Type B pancreatic cell (in vitro differentiated cells): ENCODE results near the gene GP9. TPM values are rescaled to one million over a fixed set of nuclear protein-coding genes. Genes with fewer than 3 reads are reported as not detected.

Experiments
- DNase-seq: peaks from one replicate; pipeline ENCODE4 v3.0.0; 2021; ENCODE audit warnings: mixed read lengths; ENCODE audit not compliant: unreplicated experiment; ENCODE audit errors: extremely low spot score
- H3K27ac Mint-ChIP-seq: 2 replicates; pipeline ENCODE4 v1.8.0; 2021; ENCODE audit warnings: mild to moderate bottlenecking, mixed read lengths
- H3K27me3 Mint-ChIP-seq: 2 replicates; pipeline ENCODE4 v1.8.0; 2021; ENCODE audit warnings: mixed read lengths
- H3K36me3 Mint-ChIP-seq: 2 replicates; pipeline ENCODE4 v1.8.0; 2021; ENCODE audit warnings: mixed read lengths
- H3K4me1 Mint-ChIP-seq: one replicate; pipeline ENCODE4 v1.8.0; 2021; ENCODE audit warnings: mixed read lengths; ENCODE audit not compliant: unreplicated experiment
- H3K4me3 Mint-ChIP-seq: 2 replicates; pipeline ENCODE4 v1.8.0; 2021; ENCODE audit warnings: mild to moderate bottlenecking, mixed read lengths
- H3K9me3 Mint-ChIP-seq: 2 replicates; pipeline ENCODE4 v1.8.0; 2021; ENCODE audit warnings: mixed read lengths
- CTCF ChIP-seq: fragments of 200-600 bp; sonication (generic); conservative IDR thresholded peaks from 2 replicates; pipeline ENCODE4 v1.5.0; 2021; ENCODE audit warnings: antibody characterized with exemption, mild to moderate bottlenecking
- long read RNA-seq: library from polyadenylated mRNA; unstranded; transcript quantifications from one replicate; pipeline ENCODE4 v2.0.0, GENCODE V29; 2020
- total RNA-seq: library from RNA; stranded (reverse); gene quantifications from 2 replicates; pipeline ENCODE4 v1.2.1, GENCODE V29; 2021; ENCODE audit warnings: low replicate concordance

The GP9 gene
- total RNA-seq: not detected in 2 replicates
- long read RNA-seq: 0 reads

GRCh38 chr3:129060276-129061022 lies at the start of gene GP9:
Gene GP9 (plus strand): TSS chr3:129060779. CDS start chr3:129061740, 961 bp downstream.
- Mint-ChIP-seq H3K27ac (no peak within 1 kb of the TSS), H3K4me1 (peaks cover 10% of the 10 kb centered on the region), H3K27me3 (no peaks in the 10 kb centered on the region), H3K36me3 (no peaks in the 10 kb centered on the region), H3K4me3 (no peak within 1 kb of the TSS), H3K9me3 (no peaks in the 10 kb centered on the region)
- no peak for TF ChIP-seq CTCF
- DNase-seq: no peak

GRCh38 chr3:129013491-129013891 lies 47.1 kb upstream of the GP9 start:
- no peak for DNase-seq
- H3K27me3 Mint-ChIP-seq: no peaks in the 10 kb centered on the region
- no peaks in the 10 kb centered on the region for H3K36me3 Mint-ChIP-seq
- H3K9me3 Mint-ChIP-seq: no peaks in the 10 kb centered on the region
- no peak overlapping the region for H3K4me3 Mint-ChIP-seq
- H3K4me1 Mint-ChIP-seq: peaks cover 4% of the 10 kb centered on the region
- no peak overlapping the region for H3K27ac Mint-ChIP-seq
- no peak for TF ChIP-seq CTCF

- Mint-ChIP-seq H3K4me3 (no peak overlapping the region), H3K9me3 (no peaks in the 10 kb centered on the region), H3K27me3 (no peaks in the 10 kb centered on the region), H3K36me3 (no peaks in the 10 kb centered on the region), H3K27ac (no peak overlapping the region), H3K4me1 (peaks cover 4% of the 10 kb centered on the region)
- no peak for DNase-seq
- no peak for TF ChIP-seq CTCF
These were observed 46.4 kb upstream of the GP9 start for GRCh38 chr3:129014148-129014547.

GRCh38 chr3:129014793-129015345 lies 45.7 kb upstream of the GP9 start:
- Mint-ChIP-seq H3K27ac (no peak overlapping the region), H3K4me1 (peaks cover 4% of the 10 kb centered on the region), H3K27me3 (no peaks in the 10 kb centered on the region), H3K9me3 (no peaks in the 10 kb centered on the region), H3K36me3 (no peaks in the 10 kb centered on the region), H3K4me3 (no peak overlapping the region)
- DNase-seq: no peak
- TF ChIP-seq CTCF: no peak

GRCh38 chr3:129015388-129016105 lies 45.0 kb upstream of the GP9 start:
- Mint-ChIP-seq H3K4me3 (no peak overlapping the region), H3K9me3 (no peaks in the 10 kb centered on the region), H3K27ac (no peak overlapping the region), H3K36me3 (no peaks in the 10 kb centered on the region), H3K4me1 (peaks cover 4% of the 10 kb centered on the region), H3K27me3 (no peaks in the 10 kb centered on the region)
- no peak for TF ChIP-seq CTCF
- DNase-seq: no peak
